H9 (cell line): ENCODE measurements around the gene SURF1. TPM values are rescaled to one million over a fixed set of nuclear protein-coding genes. Genes with fewer than 3 reads are reported as not detected.

Experiments used
- DNase-seq: peaks from one replicate; pipeline ENCODE4 v3.0.0-alpha.2; 2017
- H2AFZ ChIP-seq: one replicate; pipeline ENCODE4 v1.6.1; 2013; ENCODE audit warnings: mild to moderate bottlenecking, low read length, control low read depth, moderate library complexity
- H2AK5ac ChIP-seq: 2 replicates; pipeline ENCODE4 v1.6.1; 2013; ENCODE audit warnings: low read length, control low read depth, mixed read lengths; ENCODE audit not compliant: insufficient read length
- H2BK120ac ChIP-seq: one replicate; pipeline ENCODE4 v1.6.1; 2013; ENCODE audit warnings: low read depth, mild to moderate bottlenecking, low read length, control low read depth, inconsistent platforms; ENCODE audit not compliant: poor library complexity, severe bottlenecking
- H2BK12ac ChIP-seq: 2 replicates; pipeline ENCODE4 v1.6.1; 2013; ENCODE audit warnings: low read length, control low read depth, mixed read lengths, low read depth; ENCODE audit not compliant: insufficient read length
- H2BK15ac ChIP-seq: 2 replicates; pipeline ENCODE4 v1.6.1; 2013; ENCODE audit warnings: low read depth, low read length, control low read depth
- H2BK20ac ChIP-seq: one replicate; pipeline ENCODE4 v1.6.1; 2013; ENCODE audit warnings: low read depth, mild to moderate bottlenecking, low read length, control low read depth, inconsistent platforms; ENCODE audit not compliant: poor library complexity, severe bottlenecking
- H2BK5ac ChIP-seq: 2 replicates; pipeline ENCODE4 v1.6.1; 2013; ENCODE audit warnings: low read length, control low read depth, mixed read lengths; ENCODE audit not compliant: insufficient read length
- H3K14ac ChIP-seq: 2 replicates; pipeline ENCODE4 v1.6.1; 2013; ENCODE audit warnings: low read length, control low read depth; ENCODE audit not compliant: insufficient read depth
- H3K18ac ChIP-seq: 2 replicates; pipeline ENCODE4 v1.6.1; 2013; ENCODE audit warnings: low read depth, mild to moderate bottlenecking, mixed read lengths, low read length, control low read depth; ENCODE audit not compliant: insufficient read length
- H3K23ac ChIP-seq: 2 replicates; pipeline ENCODE4 v1.6.1; 2013; ENCODE audit warnings: low read length, control low read depth, mixed read lengths, low read depth; ENCODE audit not compliant: insufficient read length
- H3K23me2 ChIP-seq: 2 replicates; pipeline ENCODE4 v1.6.1; 2013; ENCODE audit warnings: low read depth, mild to moderate bottlenecking, mixed read lengths, low read length, control low read depth; ENCODE audit not compliant: insufficient read length, poor library complexity, severe bottlenecking
- H3K27ac ChIP-seq: 2 replicates; pipeline ENCODE4 v1.5.1; 2013; ENCODE audit warnings: low read length, control low read depth, mixed read lengths, low read depth; ENCODE audit not compliant: insufficient read length
- H3K27me3 ChIP-seq: 2 replicates; pipeline ENCODE4 v1.6.1; 2013; ENCODE audit warnings: low read length, control low read depth, inconsistent platforms; ENCODE audit not compliant: insufficient read depth
- H3K4ac ChIP-seq: 2 replicates; pipeline ENCODE4 v1.6.1; 2013; ENCODE audit warnings: low read depth, mild to moderate bottlenecking, control low read depth, inconsistent platforms, low read length, moderate library complexity
- H3K4me1 ChIP-seq: 2 replicates; pipeline ENCODE4 v1.6.1; 2013; ENCODE audit warnings: low read length, control low read depth, inconsistent platforms; ENCODE audit not compliant: insufficient read depth
- H3K4me2 ChIP-seq: 2 replicates; pipeline ENCODE4 v1.6.1; 2013; ENCODE audit warnings: low read length, control low read depth, mixed read lengths; ENCODE audit not compliant: insufficient read length, insufficient read depth
- H3K56ac ChIP-seq: 2 replicates; pipeline ENCODE4 v1.6.1; 2013; ENCODE audit warnings: low read depth, mild to moderate bottlenecking, mixed read lengths, low read length, control low read depth; ENCODE audit not compliant: insufficient read length
- H3K79me1 ChIP-seq: 2 replicates; pipeline ENCODE4 v1.6.1; 2013; ENCODE audit warnings: low read depth, mild to moderate bottlenecking, moderate library complexity, low read length, control low read depth, inconsistent platforms; ENCODE audit not compliant: insufficient read depth, poor library complexity, severe bottlenecking
- H3K79me2 ChIP-seq: 2 replicates; pipeline ENCODE4 v1.6.1; 2013; ENCODE audit warnings: low read length, control low read depth, inconsistent platforms; ENCODE audit not compliant: insufficient read depth
- H3K9ac ChIP-seq: 2 replicates; pipeline ENCODE4 v1.6.1; 2013; ENCODE audit warnings: low read length, control low read depth, mixed read lengths; ENCODE audit not compliant: insufficient read length; ENCODE audit errors: extremely low read depth
- H3K9me3 ChIP-seq: one replicate; pipeline ENCODE4 v1.6.1; 2013; ENCODE audit warnings: low read depth, low read length, inconsistent platforms; ENCODE audit not compliant: control insufficient read depth
- H3T11ph ChIP-seq: one replicate; pipeline ENCODE4 v1.6.1; 2013; ENCODE audit warnings: mild to moderate bottlenecking, low read length, control low read depth, inconsistent platforms
- H4K20me1 ChIP-seq: one replicate; pipeline ENCODE4 v1.6.1; 2013; ENCODE audit not compliant: control insufficient read depth, insufficient read length, insufficient read depth
- H4K5ac ChIP-seq: 2 replicates; pipeline ENCODE4 v1.6.1; 2013; ENCODE audit warnings: low read depth, mild to moderate bottlenecking, mixed read lengths, low read length, control low read depth; ENCODE audit not compliant: insufficient read length
- H4K8ac ChIP-seq: replicated peaks from 2 replicates; pipeline ENCODE4 v1.6.1; 2013; ENCODE audit warnings: low read length, control low read depth, mixed read lengths, low read depth; ENCODE audit not compliant: insufficient read length
- H4K91ac ChIP-seq: 2 replicates; pipeline ENCODE4 v1.6.1; 2013; ENCODE audit warnings: low read depth, mild to moderate bottlenecking, moderate library complexity, mixed read lengths, low read length, control low read depth; ENCODE audit not compliant: insufficient read length
- H3K27ac Mint-ChIP-seq, 3 experiments: 2 replicates in 2 of 3; 3 replicates in 1 of 3; pipeline ENCODE4 v1.8.0; 2020 to 2021; ENCODE audit warnings: mixed read lengths in 3 of 3, mild to moderate bottlenecking in 1 of 3, moderate library complexity in 1 of 3
- H3K27me3 Mint-ChIP-seq: 2 replicates; pipeline ENCODE4 v1.8.0; 2021; ENCODE audit warnings: low read depth, mild to moderate bottlenecking, moderate library complexity, mixed read lengths
- H3K36me3 Mint-ChIP-seq, 3 experiments: 2 replicates in 2 of 3; 3 replicates in 1 of 3; pipeline ENCODE4 v1.8.0; 2020 to 2021; ENCODE audit warnings: low read depth in 3 of 3, mixed read lengths in 3 of 3; ENCODE audit not compliant: insufficient read depth in 1 of 3
- H3K4me1 Mint-ChIP-seq, 2 experiments: 2 replicates each; pipeline ENCODE4 v1.8.0; 2020; ENCODE audit warnings: mixed read lengths in 2 of 2
- H3K4me3 Mint-ChIP-seq, 2 experiments: 2 replicates in 1 of 2; 3 replicates in 1 of 2; pipeline ENCODE4 v1.8.0; 2020 to 2021; ENCODE audit warnings: mild to moderate bottlenecking in 2 of 2, mixed read lengths in 2 of 2, moderate library complexity in 1 of 2
- H3K9me3 Mint-ChIP-seq, 2 experiments: 2 replicates in 1 of 2; 3 replicates in 1 of 2; pipeline ENCODE4 v1.8.0; 2020; ENCODE audit warnings: mild to moderate bottlenecking in 2 of 2, mixed read lengths in 2 of 2, moderate library complexity in 1 of 2
- CTCF ChIP-seq: fragments of 200-600 bp; sonication (generic); conservative IDR thresholded peaks from 3 replicates; pipeline ENCODE4 v1.8.0; 2021; ENCODE audit warnings: antibody characterized with exemption, mild to moderate bottlenecking
- WGBS: extraction: QIAGEN DNeasy Blood & Tissue Kit; methylation state at CpG from one replicate; pipeline ENCODE4 v1.1.7; 2013; ENCODE audit warnings: missing lambda C conversion rate, low lambda C conversion rate, mixed read lengths; ENCODE audit not compliant: insufficient read length; ENCODE audit errors: extremely low coverage; 5-methylcytosine and 5-hydroxymethylcytosine counted together
- total RNA-seq: library from RNA; stranded (reverse); gene quantifications from 2 replicates; pipeline ENCODE4 v1.2.1, GENCODE V29; 2021

SURF1 gene
- total RNA-seq, 1 experiment from 2014 or later, result 43.3 TPM

GRCh38 chr9:133349965-133350616, 6.2 kb downstream of the SURF1 start:
- no peaks in the 10 kb centered on the region for H3K9me3 ChIP-seq
- no peak overlapping the region for H2BK120ac ChIP-seq
- H2BK5ac ChIP-seq, result no peak overlapping the region
- H2AK5ac ChIP-seq, result no peak overlapping the region
- no peak overlapping the region for H3K4ac ChIP-seq
- H2BK20ac ChIP-seq, result no peak overlapping the region
- H3K4me1 ChIP-seq, result no peaks in the 10 kb centered on the region; the same call in 1 of the 2 replicates
- peak overlapping the region; percentile 98 for H3K4me2 ChIP-seq
- H4K8ac ChIP-seq, result no peak overlapping the region
- H3K27me3 Mint-ChIP-seq, result no peaks in the 10 kb centered on the region
- no peak overlapping the region for H2AFZ ChIP-seq
- no peak overlapping the region for H3K23ac ChIP-seq
- H3K18ac ChIP-seq, result no peak overlapping the region
- H2BK12ac ChIP-seq, result no peak overlapping the region
- WGBS, result no CpG with 5 or more reads among the region's 15 CpGs
- H3K79me2 ChIP-seq, result peaks cover 13% of the 10 kb centered on the region; the same call in 1 of the 2 replicates
- no peak for TF ChIP-seq CTCF
- no peak overlapping the region for H3K56ac ChIP-seq
- H3T11ph ChIP-seq, result no peak overlapping the region
- H3K36me3 Mint-ChIP-seq, result peaks cover 50 to 73% (median 66%) of the 10 kb centered on the region in 3 experiments
- H2BK15ac ChIP-seq, result no peak overlapping the region
- H3K79me1 ChIP-seq, result peaks cover 10% of the 10 kb centered on the region
- peaks cover 24 to 35% of the 10 kb centered on the region in 2 experiments for H3K4me1 Mint-ChIP-seq
- H4K5ac ChIP-seq, result no peak overlapping the region
- H3K14ac ChIP-seq, result no peak overlapping the region
- no peaks in the 10 kb centered on the region for H3K27me3 ChIP-seq
- H3K27ac Mint-ChIP-seq, result peak overlapping the region; percentile 77 to 97 (median 86); a peak in 6 of 7 replicates
- H4K20me1 ChIP-seq, result no peaks in the 10 kb centered on the region
- peaks cover 0 to 3% of the 10 kb centered on the region in 2 experiments; a peak in 1 of 5 replicates for H3K9me3 Mint-ChIP-seq
- H3K4me3 Mint-ChIP-seq, result peak overlapping the region; percentile 95 to 99
- H3K23me2 ChIP-seq, result peaks cover 5% of the 10 kb centered on the region
- H3K27ac ChIP-seq, result no peak overlapping the region
- peak overlapping the region; percentile 31 for H3K9ac ChIP-seq
- no peak overlapping the region for H4K91ac ChIP-seq
- DNase-seq, result no peak
